SU-DHL-6 (cell line): ENCODE results near the gene KLF11.

Experiments
- H2AFZ ChIP-seq: fragments of 200-600 bp; sonication (generic); 2 replicates; pipeline ENCODE4 v1.6.1; 2014; ENCODE audit warnings: low read depth, mild to moderate bottlenecking, moderate library complexity, mixed read lengths, antibody characterized with exemption, low read length; ENCODE audit not compliant: severe bottlenecking
- H3F3A ChIP-seq: fragments of 200-600 bp; shearing (Covaris generic); 2 replicates; pipeline ENCODE4 v1.6.0; 2016; ENCODE audit warnings: antibody characterized with exemption, mild to moderate bottlenecking; ENCODE audit not compliant: insufficient read depth
- H3K27ac ChIP-seq: fragments of 200-600 bp; sonication (generic); 2 replicates; pipeline ENCODE4 v1.5.1; 2016; ENCODE audit warnings: low read depth, mild to moderate bottlenecking, low read length, moderate library complexity, mixed read lengths
- H3K27me3 ChIP-seq: fragments of 200-600 bp; sonication (generic), shearing (Covaris generic); 2 replicates; pipeline ENCODE4 v1.6.0; 2014; ENCODE audit warnings: mild to moderate bottlenecking, low read length
- H3K36me3 ChIP-seq: fragments of 200-600 bp; sonication (generic); 2 replicates; pipeline ENCODE4 v1.6.1; 2014; ENCODE audit warnings: mild to moderate bottlenecking, low read length, mixed read lengths
- H3K4me2 ChIP-seq: fragments of 300-600, 200-600 bp; shearing (Covaris generic), sonication (generic); 2 replicates; pipeline ENCODE4 v1.6.0; 2014; ENCODE audit warnings: low read length, low read depth, mild to moderate bottlenecking; ENCODE audit not compliant: poor library complexity, severe bottlenecking
- H3K4me3 ChIP-seq: fragments of 200-600 bp; sonication (generic); 2 replicates; pipeline ENCODE4 v1.5.1; 2014; ENCODE audit warnings: antibody characterized with exemption, low read length, mild to moderate bottlenecking, mixed read lengths; ENCODE audit not compliant: insufficient read depth, poor library complexity, severe bottlenecking
- H3K79me2 ChIP-seq: fragments of 200-600 bp; sonication (generic); 2 replicates; pipeline ENCODE4 v1.6.1; 2014; ENCODE audit warnings: mild to moderate bottlenecking, low read length, moderate library complexity; ENCODE audit not compliant: insufficient read depth
- H3K9ac ChIP-seq: fragments of 200-600 bp; sonication (generic); 2 replicates; pipeline ENCODE4 v1.7.0; 2014; ENCODE audit warnings: mild to moderate bottlenecking, low read length
- H3K9me2 ChIP-seq: fragments of 200-600 bp; sonication (generic); replicated peaks from 2 replicates; pipeline ENCODE4 v1.6.1; 2014; ENCODE audit warnings: low read length; ENCODE audit not compliant: insufficient read depth
- H3K9me3 ChIP-seq: fragments of 200-600 bp; sonication (generic); 2 replicates; pipeline ENCODE4 v1.6.1; 2014; ENCODE audit warnings: low read length, mixed read lengths; ENCODE audit not compliant: insufficient read depth
- H4K20me1 ChIP-seq: fragments of 200-600 bp; sonication (generic); 2 replicates; pipeline ENCODE4 v1.6.1; 2014; ENCODE audit warnings: low read depth, mild to moderate bottlenecking, antibody characterized with exemption, low read length, moderate library complexity, mixed read lengths
- CTCF ChIP-seq: fragments of 200-600 bp; sonication (generic); IDR thresholded peaks from one replicate; pipeline ENCODE4 v1.5.1; 2017; ENCODE audit warnings: antibody characterized with exemption, mild to moderate bottlenecking, low read length, moderate library complexity; ENCODE audit not compliant: insufficient read depth, poor library complexity, severe bottlenecking
- EZH2phosphoT487 ChIP-seq: fragments of 200-600 bp; sonication (generic), shearing (Covaris generic); conservative IDR thresholded peaks from 2 replicates; pipeline ENCODE4 v1.6.1; 2018; ENCODE audit warnings: mild to moderate bottlenecking, antibody characterized with exemption, low read length, moderate library complexity, mixed read lengths

KLF11 gene

GRCh38 chr2:10007435-10007834 lies 35.9 kb upstream of the KLF11 start:
- Histone ChIP-seq H2AFZ (no peak overlapping the region), H3F3A (no peaks in the 10 kb centered on the region), H3K27me3 (no peaks in the 10 kb centered on the region), H3K9ac (no peak overlapping the region), H3K4me2 (no peak overlapping the region), H3K27ac (no peak overlapping the region), H3K36me3 (no peaks in the 10 kb centered on the region), H3K9me2 (no peaks in the 10 kb centered on the region), H3K79me2 (no peaks in the 10 kb centered on the region), H4K20me1 (no peaks in the 10 kb centered on the region), H3K9me3 (no peaks in the 10 kb centered on the region), H3K4me3 (no peak overlapping the region)
- TF ChIP-seq CTCF (no peak), EZH2phosphoT487 (no peak)

GRCh38 chr2:10007921-10008808 lies 35.2 kb upstream of the KLF11 start:
- TF ChIP-seq CTCF: no peak
- TF ChIP-seq EZH2phosphoT487: no peak
- no peaks in the 10 kb centered on the region for H3F3A ChIP-seq
- no peak overlapping the region for H3K27ac ChIP-seq
- no peaks in the 10 kb centered on the region for H3K27me3 ChIP-seq
- no peak overlapping the region for H3K4me2 ChIP-seq
- no peak overlapping the region for H3K9ac ChIP-seq
- H3K9me3 ChIP-seq: no peaks in the 10 kb centered on the region
- no peaks in the 10 kb centered on the region for H3K9me2 ChIP-seq
- H3K4me3 ChIP-seq: no peak overlapping the region
- H3K36me3 ChIP-seq: no peaks in the 10 kb centered on the region
- no peak overlapping the region for H2AFZ ChIP-seq
- no peaks in the 10 kb centered on the region for H3K79me2 ChIP-seq
- H4K20me1 ChIP-seq: no peaks in the 10 kb centered on the region

- TF ChIP-seq CTCF (no peak), EZH2phosphoT487 (no peak)
- H3K9ac ChIP-seq: no peak overlapping the region
- no peak overlapping the region for H3K4me3 ChIP-seq
- no peak overlapping the region for H2AFZ ChIP-seq
- no peaks in the 10 kb centered on the region for H4K20me1 ChIP-seq
- no peaks in the 10 kb centered on the region for H3F3A ChIP-seq
- no peaks in the 10 kb centered on the region for H3K9me2 ChIP-seq
- no peak overlapping the region for H3K27ac ChIP-seq
- H3K79me2 ChIP-seq: no peaks in the 10 kb centered on the region
- no peaks in the 10 kb centered on the region for H3K36me3 ChIP-seq
- H3K9me3 ChIP-seq: no peaks in the 10 kb centered on the region
- H3K27me3 ChIP-seq: no peaks in the 10 kb centered on the region
- no peak overlapping the region for H3K4me2 ChIP-seq
These were observed 34.6 kb upstream of the KLF11 start for GRCh38 chr2:10008809-10009176.
